ENCODE data around the gene LAPTM4A. TPM values are rescaled to one million over a fixed set of nuclear protein-coding genes. Genes with fewer than 3 reads are reported as not detected.

The LAPTM4A gene
- total RNA-seq, 1 experiment from 2014 or later, result 131 TPM

DNA sequence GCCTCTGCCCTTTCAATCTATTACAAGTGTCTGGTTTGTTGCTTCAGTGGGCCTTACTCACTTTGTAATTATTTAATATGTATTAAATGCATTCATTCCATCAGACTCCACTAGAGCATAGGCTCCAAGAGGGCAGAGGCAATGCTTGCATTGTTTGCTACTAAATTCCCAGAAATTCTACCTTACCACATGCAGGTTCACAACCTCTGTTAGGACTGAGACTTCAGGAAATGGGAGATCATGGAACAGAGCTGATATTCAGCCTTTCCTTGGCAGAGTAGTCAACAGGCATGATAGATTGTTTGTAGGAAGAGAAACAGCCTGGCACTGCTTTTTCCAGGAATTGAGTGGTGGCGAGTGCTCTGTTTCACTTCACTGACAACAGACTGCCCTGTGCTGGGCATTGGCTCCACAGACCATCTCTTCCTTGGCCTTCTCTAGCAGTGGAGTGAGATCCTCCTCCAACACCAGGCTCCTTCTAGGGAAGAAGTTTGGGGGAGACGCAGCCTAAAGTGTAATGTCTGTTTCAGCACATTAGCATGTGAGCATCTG lies 32.8 kb downstream of the LAPTM4A start:
- no peak for TF ChIP-seq CTCF (conservative IDR thresholded peaks at IDR 0.05)
- no CpG with 5 or more reads among the region's 2 CpGs for WGBS (ENCODE audit: extremely low coverage, insufficient read length, low lambda C conversion rate)

More for the DNA sequence above, 32.8 kb downstream of the LAPTM4A start:
- no peak overlapping the region for H2BK20ac ChIP-seq (ENCODE audit: low read depth, low read length, poor library complexity, severe bottlenecking)
- no peaks in the 10 kb centered on the region for H3K4me1 ChIP-seq (ENCODE audit: insufficient read depth, low read length)
- peaks cover 9% of the 10 kb centered on the region for H3K9me3 ChIP-seq (ENCODE audit: control insufficient read depth, low read depth, low read length)
- no peak overlapping the region for H4K91ac ChIP-seq (ENCODE audit: insufficient read length, low read depth, low read length)
- no peak overlapping the region for H3K23ac ChIP-seq (ENCODE audit: insufficient read length, low read depth, low read length)
- Mint-ChIP-seq H3K9me3 (peaks cover 33 to 38% of the 10 kb centered on the region in 2 experiments), H3K27ac (no peak overlapping the region), H3K36me3 (ENCODE audit: insufficient read depth in 1 of 3, low read depth in 3 of 3) (peaks cover 24 to 29% (median 28%) of the 10 kb centered on the region in 3 experiments), H3K4me3 (no peak overlapping the region), H3K27me3 (ENCODE audit: low read depth) (peaks cover 6% of the 10 kb centered on the region), H3K4me1 (peaks cover 2 to 3% of the 10 kb centered on the region in 2 experiments)
- H3K18ac ChIP-seq (ENCODE audit: insufficient read length, low read depth, low read length), result no peak overlapping the region
- H3K9ac ChIP-seq (ENCODE audit: extremely low read depth, insufficient read length, low read length), result no peak overlapping the region
- H2AK5ac ChIP-seq (ENCODE audit: insufficient read length, low read length), result no peak overlapping the region
- H4K20me1 ChIP-seq (ENCODE audit: control insufficient read depth, insufficient read depth, insufficient read length), result no peaks in the 10 kb centered on the region
- no peak overlapping the region for H3K4me2 ChIP-seq (ENCODE audit: insufficient read depth, insufficient read length, low read length)
- no peak overlapping the region for H2AFZ ChIP-seq (ENCODE audit: low read length)
- no peak overlapping the region for H3K27ac ChIP-seq (ENCODE audit: insufficient read length, low read depth, low read length)
- no peak overlapping the region for H3K14ac ChIP-seq (ENCODE audit: insufficient read depth, low read length)
- no peak overlapping the region for H4K5ac ChIP-seq (ENCODE audit: insufficient read length, low read depth, low read length)
- no peak overlapping the region for H2BK5ac ChIP-seq (ENCODE audit: insufficient read length, low read length)
- no peak overlapping the region for H2BK12ac ChIP-seq (ENCODE audit: insufficient read length, low read depth, low read length)
- no peak overlapping the region for H2BK15ac ChIP-seq (ENCODE audit: low read depth, low read length)
- no peak overlapping the region for H3K56ac ChIP-seq (ENCODE audit: insufficient read length, low read depth, low read length)
- H3K4ac ChIP-seq (ENCODE audit: low read depth, low read length), result no peak overlapping the region
- no peaks in the 10 kb centered on the region for H3K79me2 ChIP-seq (ENCODE audit: insufficient read depth, low read length)
- H3K79me1 ChIP-seq (ENCODE audit: insufficient read depth, low read depth, low read length, poor library complexity, severe bottlenecking), result no peaks in the 10 kb centered on the region
- no peak overlapping the region for H3T11ph ChIP-seq (ENCODE audit: low read length)
- no peaks in the 10 kb centered on the region for H3K27me3 ChIP-seq (ENCODE audit: insufficient read depth, low read length)
- H4K8ac ChIP-seq (replicated peaks; ENCODE audit: insufficient read length, low read depth, low read length), result no peak overlapping the region
- no peaks in the 10 kb centered on the region for H3K23me2 ChIP-seq (ENCODE audit: insufficient read length, low read depth, low read length, poor library complexity, severe bottlenecking)
- no peak overlapping the region for H2BK120ac ChIP-seq (ENCODE audit: low read depth, low read length, poor library complexity, severe bottlenecking)
- no peak for DNase-seq

All from H9 (cell line).